OCI-LY1 (cell line): Measurements from ENCODE around the gene AP1M1.

Experiments
- CTCF ChIP-seq: fragments of 200-600 bp; sonication (generic), shearing (Covaris generic); IDR thresholded peaks from 2 replicates; pipeline ENCODE4 v1.5.1; 2017; ENCODE audit warnings: mild to moderate bottlenecking, antibody characterized with exemption, low read length, moderate library complexity, mixed read lengths
- EZH2 ChIP-seq: fragments of 200-600 bp; sonication (generic), shearing (Covaris generic); IDR thresholded peaks from 2 replicates; pipeline ENCODE4 v1.8.0; 2017; ENCODE audit warnings: borderline replicate concordance, mixed run types, mild to moderate bottlenecking, antibody characterized with exemption, low read length, moderate library complexity, mixed read lengths

- TF ChIP-seq EZH2 = no peak
- TF ChIP-seq CTCF = no peak
Measured at GRCh38 chr19:16281743-16282142, 84.0 kb downstream of the AP1M1 start.
